GM21528 (cell line): ENCODE results near the gene NOC2L.

Source experiments
- ATAC-seq: cut with Tn5 transposase; IDR thresholded peaks from one replicate; pipeline ENCODE4 v1.9.1; 2021; ENCODE audit warnings: mild to moderate bottlenecking, moderate library complexity; ENCODE audit not compliant: unreplicated experiment, low FRiP score

The NOC2L gene

GRCh38 chr1:919271-919872 is 39.7 kb downstream of the NOC2L start:
- no peak for ATAC-seq

- no peak for ATAC-seq
These were observed 40.2 kb downstream of the NOC2L start for GRCh38 chr1:918843-919242.

- ATAC-seq, result no peak
These were observed 40.7 kb downstream of the NOC2L start for GRCh38 chr1:918353-918752.

- ATAC-seq, result no peak
These were observed 41.5 kb downstream of the NOC2L start for GRCh38 chr1:917466-918091.

GRCh38 chr1:917076-917459 is 42.0 kb downstream of the NOC2L start:
- ATAC-seq, result no peak

- no peak for ATAC-seq
These were observed 42.6 kb downstream of the NOC2L start for GRCh38 chr1:916173-917075.

GRCh38 chr1:915295-916172 is 43.5 kb downstream of the NOC2L start:
- no peak for ATAC-seq

GRCh38 chr1:914891-915280 is 44.2 kb downstream of the NOC2L start:
- no peak for ATAC-seq

- no peak for ATAC-seq
These were observed 44.7 kb downstream of the NOC2L start for GRCh38 chr1:914131-914890.

- ATAC-seq, result no peak
These were observed 45.4 kb downstream of the NOC2L start for GRCh38 chr1:913491-914130.

GRCh38 chr1:912740-913301 is 46.2 kb downstream of the NOC2L start:
- ATAC-seq, result no peak

- no peak for ATAC-seq
These were observed 46.9 kb downstream of the NOC2L start for GRCh38 chr1:911875-912739.

- ATAC-seq, result no peak
These were observed 48.0 kb downstream of the NOC2L start for GRCh38 chr1:910881-911721.

GRCh38 chr1:910311-910880 is 48.7 kb downstream of the NOC2L start:
- ATAC-seq, result no peak

GRCh38 chr1:909861-910310 is 49.2 kb downstream of the NOC2L start:
- no peak for ATAC-seq

GRCh38 chr1:908661-909060 is 50.4 kb downstream of the NOC2L start:
- ATAC-seq, result no peak
